Endometrial microvascular endothelial cells (primary cell): Measurements from ENCODE around the gene CADM1. TPM values are rescaled to one million over a fixed set of nuclear protein-coding genes. Genes with fewer than 3 reads are reported as not detected.

Source experiments
- in situ Hi-C: cut with HindIII; loops from 2 replicates; pipeline ENCODE4 v1.10.0; 2017; ENCODE audit warnings: low sequenced_read_pairs, low pct_unique_long_range_greater_than_20kb; ENCODE audit errors: inconsistent ontology term
- total RNA-seq: library from RNA; depleted of rRNA; stranded (reverse); fragments of >200 nt; gene quantifications from one replicate; pipeline ENCODE4 v1.2.3, GENCODE V29; 2015; ENCODE audit errors: inconsistent ontology term

Gene CADM1
- total RNA-seq, 1 donor from 2014 or later: not detected

DNA sequence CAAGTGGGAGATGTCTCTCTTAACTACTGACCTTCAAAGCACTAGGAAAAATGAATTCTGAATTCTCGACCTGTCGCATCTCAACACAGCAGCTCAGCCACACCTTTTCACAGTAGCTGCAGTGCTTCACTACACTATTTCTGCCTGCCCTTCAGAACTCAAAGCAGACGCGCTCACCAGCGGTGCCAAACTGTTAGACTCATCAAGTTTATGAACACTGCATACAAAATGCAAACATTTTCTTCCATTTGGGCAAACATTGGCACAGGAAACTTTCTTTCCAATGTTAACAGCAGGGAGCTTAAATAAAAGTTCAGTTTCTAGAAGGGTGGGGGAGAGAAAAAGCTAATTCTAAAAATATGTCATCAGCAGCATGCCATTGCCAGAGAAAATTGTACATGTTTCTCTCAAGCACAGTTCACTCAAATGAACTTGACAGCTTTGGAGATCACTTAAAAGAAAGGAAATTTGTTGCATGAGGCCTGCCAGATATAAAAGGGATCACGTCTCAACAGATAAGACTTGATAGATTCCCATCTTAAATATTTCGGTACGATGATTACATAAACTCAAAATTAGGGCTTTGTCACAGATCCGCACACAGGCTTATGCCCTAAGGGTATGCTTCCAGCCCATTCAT lies 82.7 kb downstream of the CADM1 start:
- in situ Hi-C loops: no loop called here

DNA sequence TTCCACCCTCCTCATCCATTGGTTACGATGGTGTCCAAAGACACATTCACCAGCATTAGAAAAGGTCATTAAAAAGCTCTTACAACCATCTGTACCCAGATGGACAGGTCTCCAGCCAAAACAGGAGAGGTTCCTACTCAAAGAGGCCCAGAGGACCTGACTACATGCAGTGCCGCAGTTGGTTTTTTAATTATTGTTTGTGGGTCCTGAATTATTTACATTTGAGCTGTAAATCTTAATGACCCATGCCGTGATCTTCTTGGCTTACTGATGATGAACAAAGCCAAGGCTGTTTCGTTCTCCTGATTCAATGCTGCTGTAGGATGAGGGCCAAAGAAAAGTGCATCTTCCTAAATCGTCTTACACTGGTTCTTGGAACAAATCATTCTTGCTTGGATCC lies 83.7 kb downstream of the CADM1 start:
- in situ Hi-C loops: no loop called here

DNA sequence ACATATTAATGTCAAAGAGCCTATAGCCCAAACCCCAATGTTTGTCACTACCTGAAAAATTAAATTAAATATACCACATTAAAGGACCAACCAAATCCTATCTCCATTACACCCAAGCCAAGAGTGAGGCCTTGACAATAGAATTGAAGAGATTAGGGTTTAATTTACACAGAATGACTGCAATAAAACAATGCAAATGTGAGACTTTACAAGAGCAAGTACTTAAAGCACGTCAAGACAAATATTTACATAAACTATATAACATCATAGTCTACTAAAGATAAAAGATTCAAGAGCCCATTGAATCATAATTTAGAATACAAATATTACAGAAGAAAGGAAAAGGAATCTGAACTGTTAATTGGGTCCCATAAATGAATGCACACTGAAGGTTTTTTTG lies 85.6 kb downstream of the CADM1 start:
- in situ Hi-C loops: no loop called here

DNA sequence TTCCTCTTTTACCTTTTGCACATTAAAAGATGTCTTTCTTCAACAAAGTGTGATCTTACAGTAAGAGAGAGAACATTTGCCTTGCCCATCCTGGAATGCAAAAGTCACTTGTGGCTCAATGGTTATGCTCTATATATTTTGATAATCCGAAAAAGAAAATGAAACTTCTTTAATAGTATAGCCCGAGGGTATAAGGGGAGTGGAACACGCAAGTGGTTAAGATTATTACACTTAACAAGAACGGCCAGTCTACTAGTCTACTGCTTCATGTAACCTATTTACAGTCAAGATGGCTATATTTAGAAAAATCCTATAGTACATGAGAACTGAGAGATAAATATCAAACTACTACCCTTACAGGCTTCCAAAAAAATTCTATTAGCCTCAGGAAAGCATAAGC lies 86.1 kb downstream of the CADM1 start:
- in situ Hi-C loops: no loop called here

DNA sequence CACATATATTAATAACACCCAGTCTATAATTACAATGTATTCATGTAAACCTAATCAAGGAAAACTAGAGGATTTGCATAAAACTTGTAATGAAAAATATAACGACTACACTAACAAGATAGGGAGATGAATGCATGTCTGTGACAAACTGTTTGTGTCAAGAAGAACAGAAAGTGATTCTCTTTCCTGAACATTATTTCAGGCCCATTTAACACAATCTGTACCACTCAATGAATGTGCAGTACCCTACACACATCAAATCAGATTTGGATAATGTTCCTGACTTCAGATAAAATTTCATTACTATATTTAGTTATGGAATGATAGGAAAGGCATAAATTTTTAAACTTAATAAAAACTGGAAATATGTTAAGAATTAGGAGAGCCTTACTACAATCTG lies 93.1 kb downstream of the CADM1 start:
- in situ Hi-C loops: no loop called here

DNA sequence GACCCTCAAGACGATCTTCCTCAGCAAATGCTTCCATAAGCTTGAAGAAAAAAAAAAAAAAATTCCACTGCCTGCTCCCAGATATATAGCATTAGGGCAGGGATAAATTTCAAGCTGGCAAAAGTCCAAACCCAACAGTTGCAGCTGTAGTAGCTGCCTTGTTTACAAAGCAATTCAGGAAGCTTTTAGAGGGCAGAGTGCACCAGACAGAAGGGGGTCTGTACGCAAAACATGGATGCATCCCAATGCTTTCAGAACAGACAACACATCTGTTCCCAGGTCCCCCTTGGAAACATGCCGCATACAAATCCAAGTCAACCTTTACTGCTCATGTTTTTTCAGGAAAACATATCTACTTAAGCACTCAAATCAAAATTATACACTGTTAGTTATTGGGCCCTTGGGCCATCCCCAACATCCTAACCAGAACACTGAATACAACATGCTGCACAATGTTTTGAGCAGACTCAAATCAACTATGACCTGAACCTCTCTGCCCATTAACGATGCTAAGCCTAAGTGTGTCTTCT lies 94.5 kb downstream of the CADM1 start:
- in situ Hi-C loops: no loop called here

DNA sequence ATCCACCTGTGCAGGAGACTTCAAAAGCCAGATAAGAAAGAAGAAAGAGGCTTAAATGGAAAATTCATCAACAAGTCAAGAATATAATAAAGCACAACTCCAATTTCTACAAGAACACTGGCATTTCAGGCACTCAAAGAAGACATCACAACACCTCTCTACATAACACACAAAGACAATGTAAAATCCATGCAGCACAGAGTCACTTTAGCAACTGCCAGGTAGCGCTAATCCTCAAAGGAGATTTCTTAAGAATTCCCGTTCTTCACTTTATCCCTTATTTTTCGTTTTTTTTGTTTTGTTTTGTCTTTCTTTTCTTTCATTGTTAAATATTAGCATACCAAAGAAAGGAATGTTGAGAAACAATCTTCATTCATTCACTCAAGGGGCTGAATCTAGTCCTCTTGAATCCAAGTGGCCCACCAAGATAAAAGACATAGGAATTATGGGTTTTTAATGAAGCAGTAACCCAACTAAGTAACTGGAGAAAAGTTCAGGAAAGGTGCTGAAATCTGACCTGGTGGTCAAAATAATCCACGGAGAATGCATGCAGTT lies 95.0 kb downstream of the CADM1 start:
- in situ Hi-C loops: no loop called here

DNA sequence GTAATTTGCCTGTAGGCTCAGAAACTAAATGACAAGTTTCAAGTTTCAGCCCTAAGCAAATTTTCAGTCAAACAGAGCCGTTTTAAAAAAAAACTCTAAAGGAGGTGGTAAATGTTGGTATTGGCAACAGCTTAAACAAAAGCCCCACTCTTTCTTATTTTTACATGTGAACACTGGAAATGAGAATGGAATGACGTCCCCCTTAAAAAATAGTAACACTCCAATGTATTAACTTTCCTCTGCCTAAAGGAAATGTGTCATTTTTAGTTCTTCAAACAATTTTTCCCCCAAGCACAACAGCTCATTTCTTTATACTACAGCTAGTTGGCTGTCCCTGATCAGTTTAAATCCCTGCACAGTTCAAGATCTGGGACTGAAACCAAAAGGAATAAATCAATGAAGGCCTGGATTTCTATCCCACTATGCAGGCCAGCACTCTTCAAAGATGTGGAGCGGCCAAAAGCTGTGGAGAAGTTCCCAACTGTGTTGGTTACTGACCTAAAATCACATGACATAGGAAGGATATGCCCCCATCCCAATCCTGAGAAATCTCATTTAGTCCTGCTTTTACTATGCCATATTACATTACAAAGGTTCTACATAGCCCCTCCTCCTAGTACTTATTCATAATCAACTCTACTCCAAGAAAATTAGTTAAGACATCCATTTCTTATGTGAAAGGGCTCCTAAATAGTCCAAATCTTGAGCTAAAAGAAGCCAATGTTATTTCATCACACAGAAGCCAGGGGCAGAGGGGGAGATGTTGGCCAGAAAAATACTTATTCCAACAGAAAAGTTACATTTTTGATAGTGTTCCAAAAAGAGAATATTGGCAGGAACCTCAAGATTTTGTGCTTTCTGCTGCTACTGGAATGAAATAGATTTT lies 95.9 kb downstream of the CADM1 start:
- in situ Hi-C loops: no loop called here

DNA sequence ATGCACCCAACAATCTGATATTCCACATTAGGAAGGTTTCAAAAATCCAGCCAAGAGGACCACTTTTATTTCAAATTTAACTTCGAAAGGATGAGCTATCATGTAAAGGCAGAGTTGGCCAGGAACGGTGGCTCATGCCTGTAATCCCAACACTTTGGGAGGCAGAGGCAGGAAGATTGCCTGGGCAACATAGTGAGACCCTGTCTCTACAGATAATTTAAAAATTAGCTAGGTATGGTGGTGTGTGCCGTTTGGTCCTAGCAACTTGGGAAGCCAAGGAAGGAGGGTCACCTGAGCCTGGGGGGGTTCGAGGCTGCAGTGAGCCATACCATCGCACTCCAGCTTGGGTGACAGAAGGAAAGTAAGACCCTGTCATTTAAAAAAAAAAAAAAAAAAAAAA lies 96.7 kb downstream of the CADM1 start:
- in situ Hi-C loops: no loop called here

DNA sequence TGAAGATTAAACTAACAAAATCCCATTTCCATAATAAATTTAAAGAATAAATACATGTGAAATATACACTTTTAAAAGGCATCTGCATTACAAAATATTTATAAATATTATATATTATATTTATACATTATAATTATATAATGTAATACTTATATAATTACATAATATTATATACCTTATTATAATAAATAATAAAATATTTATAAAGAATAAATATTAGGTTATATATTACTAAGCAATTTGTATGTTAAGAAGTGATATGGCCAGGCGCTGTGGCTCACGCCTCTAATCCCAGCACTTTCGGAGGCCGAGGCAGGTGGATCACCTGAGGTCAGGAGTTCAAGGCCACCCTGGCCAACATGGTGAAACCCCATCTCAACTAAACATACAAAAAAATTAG lies 97.8 kb downstream of the CADM1 start:
- in situ Hi-C loops: no loop called here

DNA sequence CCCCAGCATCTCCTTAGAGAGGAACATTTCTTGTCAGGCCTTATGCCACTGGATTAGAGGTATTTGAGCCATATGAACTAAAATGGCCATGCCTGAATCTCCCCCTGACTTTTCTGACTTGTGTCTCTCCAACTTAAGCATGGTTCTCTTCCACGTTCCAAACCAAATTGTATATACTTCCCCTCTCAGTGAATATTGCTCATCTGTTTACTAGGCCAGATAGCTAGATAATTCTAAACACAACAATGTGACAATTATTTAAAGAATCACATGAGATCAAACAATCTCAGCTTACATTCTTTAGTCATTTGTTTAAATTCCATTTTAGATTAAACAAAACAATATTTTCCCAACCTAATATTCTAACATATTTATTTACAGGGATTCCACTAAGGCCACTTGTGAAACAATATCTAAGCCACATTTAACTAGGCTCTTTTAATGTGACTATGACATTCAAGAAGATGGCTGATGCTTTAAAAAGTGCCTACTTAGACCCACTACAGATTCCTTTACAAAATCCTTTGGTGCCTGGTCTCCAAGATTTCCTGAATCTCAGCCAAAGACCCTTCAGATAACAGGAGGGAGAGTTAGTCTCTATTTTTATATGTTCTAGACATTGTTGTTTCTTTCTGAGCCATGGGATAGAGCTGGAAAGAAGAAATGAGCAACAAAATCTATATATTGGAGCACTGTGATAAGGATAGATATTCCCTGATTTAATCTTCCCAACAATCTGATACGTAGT lies 105.7 kb downstream of the CADM1 start:
- in situ Hi-C loops: no loop called here

DNA sequence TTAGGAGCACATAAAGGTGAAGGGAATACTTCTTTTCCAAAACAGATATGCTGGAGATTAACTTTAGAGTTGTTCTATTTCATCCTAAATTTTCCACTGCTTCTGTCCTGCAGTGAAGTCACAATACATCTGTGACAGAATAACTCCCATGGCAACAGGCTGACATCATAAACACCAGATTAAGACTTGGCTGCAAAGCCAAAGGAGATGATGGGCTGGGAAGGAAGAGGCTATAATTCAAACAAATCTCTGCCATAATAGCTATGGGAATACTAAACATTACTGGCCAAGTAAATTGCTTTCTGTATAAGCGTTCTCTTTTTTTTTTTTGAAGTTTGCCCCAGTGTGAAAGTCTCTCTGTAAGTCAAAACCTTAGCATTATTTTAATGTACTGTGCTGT lies 107.7 kb downstream of the CADM1 start:
- in situ Hi-C loops: no loop called here

DNA sequence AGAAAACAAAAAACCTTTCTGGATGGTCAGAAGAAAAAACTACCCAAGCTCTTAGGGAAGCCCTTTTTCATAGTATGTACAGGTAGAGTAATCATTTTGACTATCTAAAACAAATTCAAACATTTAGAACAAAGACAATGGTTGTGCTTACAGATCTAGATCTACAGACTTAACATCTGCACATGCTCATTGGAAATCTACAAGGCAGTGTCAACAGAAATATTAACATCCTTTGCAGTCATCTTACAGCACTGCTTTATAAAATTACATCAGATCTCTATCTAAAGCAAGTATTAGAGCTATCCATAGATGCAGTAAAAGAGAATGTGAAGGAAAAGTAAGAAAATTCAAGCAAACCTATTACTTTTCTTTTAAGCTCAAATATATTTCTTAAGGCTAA lies 110.3 kb downstream of the CADM1 start:
- in situ Hi-C loops: no loop called here

DNA sequence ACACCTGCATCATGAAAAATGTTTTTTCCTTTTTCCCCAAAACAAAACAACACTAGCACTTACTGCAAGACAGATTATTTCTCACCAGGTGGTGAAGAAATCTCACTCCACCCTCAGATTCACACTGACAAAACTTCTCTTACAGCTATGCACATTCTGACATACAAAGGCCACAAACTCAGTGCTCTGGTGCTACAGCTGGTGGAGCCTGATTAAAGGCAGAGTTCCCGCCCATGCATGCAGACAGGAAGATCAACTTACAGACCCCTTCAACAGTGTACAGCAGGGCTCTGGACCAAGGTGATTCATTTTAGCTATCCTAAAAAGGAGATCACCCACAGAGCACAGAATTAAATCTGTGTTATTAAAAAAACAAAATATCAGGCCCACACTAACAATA lies 112.6 kb downstream of the CADM1 start:
- in situ Hi-C loops: no loop called here

DNA sequence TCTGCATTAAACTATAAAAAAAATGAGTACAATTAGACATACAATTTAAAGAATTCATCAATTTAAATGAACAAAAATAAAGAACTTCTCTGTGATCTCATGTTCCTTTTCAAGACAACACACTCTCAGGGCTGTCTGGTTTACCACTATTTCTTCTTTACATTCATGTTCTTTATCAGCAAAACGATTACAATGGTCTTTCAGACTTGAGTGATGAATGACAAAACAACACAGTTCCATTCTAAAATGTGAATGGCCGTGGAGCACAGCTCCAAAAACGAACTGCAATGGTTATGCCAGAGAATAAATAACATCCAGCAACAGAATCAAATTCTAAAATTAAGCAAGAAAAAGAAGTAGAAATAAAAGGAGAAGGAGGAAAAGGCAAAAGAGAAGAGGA lies 113.1 kb downstream of the CADM1 start:
- in situ Hi-C loops: no loop called here

DNA sequence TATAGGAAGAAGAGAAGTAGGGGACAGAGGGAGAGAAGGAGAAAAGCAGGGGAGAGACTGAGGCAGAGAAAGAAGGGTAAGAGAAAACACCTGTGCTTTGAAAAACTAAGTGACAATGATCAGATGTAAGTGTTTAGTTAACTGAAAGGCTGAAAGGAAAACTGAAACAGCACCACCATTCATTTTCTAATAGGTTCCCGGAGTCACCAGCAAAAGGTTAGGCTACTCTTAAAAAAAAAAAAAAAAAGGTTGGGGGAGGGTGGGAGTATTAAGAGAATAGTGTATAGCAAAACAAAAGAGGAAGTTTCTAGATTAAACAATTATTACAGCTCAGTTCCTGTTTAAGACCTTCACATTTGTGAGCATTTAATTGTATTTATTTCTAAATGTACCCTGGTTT lies 113.8 kb downstream of the CADM1 start:
- in situ Hi-C loops: no loop called here

DNA sequence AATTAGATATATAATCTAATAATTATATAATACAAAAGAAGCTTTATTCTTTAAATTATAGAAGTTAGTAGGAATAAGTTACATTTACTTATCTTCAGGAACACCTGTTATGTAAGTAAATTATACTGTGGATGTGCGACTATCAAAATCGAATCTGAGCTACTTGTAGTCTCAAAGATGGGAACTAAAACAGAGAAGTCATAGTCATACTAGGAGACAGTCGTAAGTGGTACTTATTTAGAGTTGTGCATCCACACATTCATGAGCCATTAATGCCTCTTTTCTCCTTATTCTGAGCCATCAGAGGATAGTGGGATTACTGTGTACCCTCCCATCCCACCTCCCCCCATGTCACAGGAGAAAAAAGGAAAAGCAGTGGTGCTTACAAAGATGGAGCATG lies 114.4 kb downstream of the CADM1 start:
- in situ Hi-C loops: no loop called here

DNA sequence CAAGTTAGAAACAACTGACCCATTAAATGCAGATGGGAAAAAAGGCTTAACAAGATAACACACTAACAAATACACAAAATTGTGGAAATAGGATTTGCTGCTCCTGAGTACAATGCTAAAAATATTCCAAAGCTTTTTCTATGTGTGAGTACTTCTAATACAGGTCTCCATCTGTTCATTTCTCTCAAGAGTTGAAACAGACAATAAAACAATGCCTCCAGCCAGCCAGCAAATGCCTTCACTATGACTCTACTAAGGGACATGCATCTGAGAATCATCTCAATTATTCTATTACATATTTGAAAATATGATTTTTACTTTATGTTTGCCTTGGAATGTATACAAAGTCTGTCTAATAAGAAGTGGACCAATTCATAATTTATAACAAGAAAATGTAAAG lies 119.0 kb downstream of the CADM1 start:
- in situ Hi-C loops: no loop called here

DNA sequence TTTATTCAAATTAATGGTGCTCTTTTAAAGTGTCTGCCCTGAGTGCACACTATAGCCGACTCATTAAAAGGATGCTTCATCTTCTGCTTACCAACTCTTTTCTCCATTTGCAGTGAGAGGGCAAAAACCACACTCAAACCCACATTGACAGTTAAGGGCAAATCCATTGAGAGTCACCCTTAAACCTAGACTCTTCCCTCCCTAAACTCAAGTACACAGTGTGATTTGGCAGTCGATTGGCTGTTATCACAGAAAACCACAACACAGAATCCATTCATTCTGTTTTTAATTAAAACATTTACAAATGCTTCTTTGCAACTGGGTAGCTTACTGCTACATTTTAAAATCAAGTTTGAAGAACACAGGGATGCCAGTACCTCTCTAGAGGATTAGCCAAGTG lies 120.0 kb downstream of the CADM1 start:
- in situ Hi-C loops: no loop called here
